Spleen (tissue), 11 donors: ENCODE results near the gene RAB7A. TPM values are rescaled to one million over a fixed set of nuclear protein-coding genes. Genes with fewer than 3 reads are reported as not detected.
A peak's percentile ranks its signal among the peaks of the same experiment; 100 is the strongest.

Experiments
- DNase-seq: peaks from one replicate; pipeline ENCODE4 v3.0.0-alpha.2; 2020
- H3K27ac ChIP-seq, 8 donors: fragments of 200-600 bp; sonication (generic) in 7 of 8; 1 replicate in 4 of 8; 2 replicates in 4 of 8; pipeline versions ENCODE4 v1.5.0 to v1.8.0; 2016 to 2021; ENCODE audit warnings: inconsistent platforms in 4 of 8, mild to moderate bottlenecking in 4 of 8, moderate library complexity in 1 of 8
- H3K27me3 ChIP-seq, 7 donors: fragments of 200-600 bp; sonication (generic) in 6 of 7; replicated peaks in 1 of 7; 1 replicate in 4 of 7; 2 replicates in 3 of 7; pipeline versions ENCODE4 v1.5.0 to v1.8.0; 2016 to 2021; ENCODE audit warnings: inconsistent platforms in 3 of 7, mild to moderate bottlenecking in 1 of 7
- H3K36me3 ChIP-seq, 6 donors: fragments of 200-600 bp; sonication (generic) in 5 of 6; 1 replicate in 4 of 6; 2 replicates in 2 of 6; pipeline versions ENCODE4 v1.5.0 to v1.8.0; 2016 to 2021; ENCODE audit warnings: inconsistent platforms in 2 of 6
- H3K4me1 ChIP-seq, 6 donors: fragments of 200-600 bp; sonication (generic) in 5 of 6; 1 replicate in 3 of 6; 2 replicates in 3 of 6; pipeline versions ENCODE4 v1.5.0 to v1.8.0; 2016 to 2021; ENCODE audit warnings: inconsistent platforms in 3 of 6
- H3K4me3 ChIP-seq, 8 donors: fragments of 200-600 bp; sonication (generic) in 7 of 8; 1 replicate in 4 of 8; 2 replicates in 4 of 8; pipeline versions ENCODE4 v1.5.0 to v1.8.0; 2016 to 2021; ENCODE audit warnings: inconsistent platforms in 4 of 8, mild to moderate bottlenecking in 4 of 8, moderate library complexity in 2 of 8
- H3K9me3 ChIP-seq, 8 donors: fragments of 200-600 bp; sonication (generic) in 7 of 8; 1 replicate in 4 of 8; 2 replicates in 4 of 8; pipeline versions ENCODE4 v1.5.0 to v1.8.0; 2016 to 2021; ENCODE audit warnings: inconsistent platforms in 4 of 8
- CTCF ChIP-seq, 11 experiments: fragments of 200-600 bp in 7 of 11; fragments of 450-650 bp in 4 of 11; sonication (generic) in 4 of 11; IDR thresholded peaks in 8 of 11; conservative IDR thresholded peaks in 3 of 11; 1 replicate in 7 of 11; 2 replicates in 4 of 11; pipeline versions ENCODE4 v1.4.0 to v1.8.0; 2016 to 2021; ENCODE audit warnings: antibody characterized with exemption in 11 of 11, inconsistent platforms in 4 of 11, mild to moderate bottlenecking in 1 of 11
- POLR2A ChIP-seq, 3 donors: fragments of 450-650 bp; IDR thresholded peaks; one replicate each; pipeline ENCODE4 v1.5.1; 2017; ENCODE audit warnings: antibody characterized with exemption in 3 of 3, mild to moderate bottlenecking in 1 of 3
- POLR2AphosphoS5 ChIP-seq, 3 donors: sonication (generic); formaldehyde crosslinking; IDR thresholded peaks; one replicate each; pipeline ENCODE4 v1.5.1; 2017; ENCODE audit warnings: antibody characterized with exemption in 3 of 3
- WGBS, 5 donors: extraction: QIAGEN DNeasy Blood & Tissue Kit in 3 of 5; methylation state at CpG; one replicate each; pipeline versions ENCODE4 v1.1.5 to v1.1.7; 2013 to 2018; 5-methylcytosine and 5-hydroxymethylcytosine counted together
- intact Hi-C: fragments of 100-400 bp; cut with DNase I; formaldehyde crosslinking; loops from one replicate; pipeline ENCODE4 v1.15.0; 2023; ENCODE audit warnings: low total_unique reads
- polyA plus RNA-seq, 3 donors: library from polyadenylated mRNA; stranded (reverse); fragments of 200-250 nt; gene quantifications; one replicate each; pipeline ENCODE4 v1.2.1, GENCODE V29; 2013
- total RNA-seq, 7 donors: library from RNA; depleted of rRNA in 3 of 7; stranded (reverse); fragments of >200 nt in 3 of 7; fragmentation: NEBNext Ultra II Directional in 4 of 7; extraction: Animal tissue kit (Norgen Biotek cat#: 25700) in 4 of 7; gene quantifications; one replicate each; pipeline versions ENCODE4 v1.1.0 to v1.2.1, GENCODE V29; 2016 to 2021
- donor health status: healthy with polysubstance abuse.
- donor health status: DM: no; HTN: no; CAD: no; lungs with moderate emphysema.
- donor health status: DM: no; HTN: no; CAD: no.
- donor health status: Bipolar disorder and iron deficiency.
- donor health status: healthy.
- donor health status: DM: no; HTN: no; CAD: no.
- donor health status: DM: yes; HTN: yes; CAD: no.

RAB7A gene
- total and polyA plus RNA-seq, 10 donors: 82.3 to 227 (median 150) TPM

- peaks cover 0 to 100% (median 58%) of the 10 kb centered on the region in 6 donors for H3K36me3 ChIP-seq
- peak overlapping the region in 4 of 8 donors; percentile 68 to 82 (median 72) for H3K27ac ChIP-seq
- no peak for DNase-seq
- H3K27me3 ChIP-seq: no peaks in the 10 kb centered on the region
- H3K4me1 ChIP-seq: peaks cover 0 to 53% (median 24%) of the 10 kb centered on the region in 6 donors
- no peaks in the 10 kb centered on the region for H3K9me3 ChIP-seq
- no peak overlapping the region for H3K4me3 ChIP-seq
- TF ChIP-seq POLR2A (IDR thresholded peaks at IDR 0.05) (no peak), POLR2AphosphoS5 (IDR thresholded peaks at IDR 0.05) (no peak), CTCF (IDR thresholded peaks at IDR 0.05 in 8 of 11, conservative IDR thresholded peaks at IDR 0.05 in 3 of 11) (no peak)
- 71 to 90% (median 81%) methylated on average over 8 of the region's 8 CpGs for WGBS, 5 donors
- intact Hi-C loops: no loop called here
These were observed 88.7 kb downstream of the RAB7A start for GRCh38 chr3:128814519-128815317.

GRCh38 chr3:128815318-128816064 lies 89.5 kb downstream of the RAB7A start:
- H3K4me1 ChIP-seq: peaks cover 0 to 47% (median 24%) of the 10 kb centered on the region in 6 donors
- H3K27ac ChIP-seq: peak overlapping the region in 1 of 8 donors; percentile 3
- intact Hi-C loops: no loop called here
- WGBS, 5 donors: 61 to 72% (median 70%) methylated on average over 3 of the region's 3 CpGs
- peaks cover 0 to 100% (median 54%) of the 10 kb centered on the region in 6 donors for H3K36me3 ChIP-seq
- H3K4me3 ChIP-seq: no peak overlapping the region
- no peaks in the 10 kb centered on the region for H3K27me3 ChIP-seq
- H3K9me3 ChIP-seq: no peaks in the 10 kb centered on the region
- TF ChIP-seq CTCF (IDR thresholded peaks at IDR 0.05 in 8 of 11, conservative IDR thresholded peaks at IDR 0.05 in 3 of 11) (no peak), POLR2A (IDR thresholded peaks at IDR 0.05) (no peak), POLR2AphosphoS5 (IDR thresholded peaks at IDR 0.05) (no peak)
- DNase-seq: no peak

- Histone ChIP-seq H3K4me3 (no peak overlapping the region), H3K9me3 (no peaks in the 10 kb centered on the region), H3K4me1 (peaks cover 0 to 28% (median 13%) of the 10 kb centered on the region in 6 donors), H3K36me3 (peaks cover 0 to 85% (median 32%) of the 10 kb centered on the region in 6 donors), H3K27ac (no peak overlapping the region), H3K27me3 (no peaks in the 10 kb centered on the region)
- DNase-seq: no peak
- intact Hi-C loops: no loop called here
- 83 to 91% (median 88%) methylated on average over 5 of the region's 5 CpGs for WGBS, 5 donors
- TF ChIP-seq CTCF (IDR thresholded peaks at IDR 0.05 in 8 of 11, conservative IDR thresholded peaks at IDR 0.05 in 3 of 11): no peak
- no peak for TF ChIP-seq POLR2A (IDR thresholded peaks at IDR 0.05)
- no peak for TF ChIP-seq POLR2AphosphoS5 (IDR thresholded peaks at IDR 0.05)
These were observed 92.3 kb downstream of the RAB7A start for GRCh38 chr3:128818186-128818787.
